GM12878 (cell line): Measurements from ENCODE around the gene SCN10A.

Experiments
- MXI1 ChIP-seq: fragments of 150-350 bp; IDR thresholded peaks from 2 replicates; pipeline ENCODE4 v1.6.1; 2011; ENCODE audit warnings: low read depth, mild to moderate bottlenecking, inconsistent platforms, low read length, improper control_type of control experiment
- POLR2A ChIP-seq: IDR thresholded peaks from 2 replicates; pipeline ENCODE4 v1.6.1; 2011; ENCODE audit warnings: low read depth, mild to moderate bottlenecking, low read length
- SPI1 ChIP-seq: IDR thresholded peaks from 2 replicates; pipeline ENCODE4 v1.6.1; 2011; ENCODE audit warnings: low read depth, mild to moderate bottlenecking, low read length, moderate library complexity, borderline replicate concordance; ENCODE audit not compliant: insufficient read depth
- ZNF592 ChIP-seq: fragments of 450-650 bp; IDR thresholded peaks from 2 replicates; pipeline ENCODE4 v1.6.1; 2017; ENCODE audit warnings: mild to moderate bottlenecking, moderate library complexity

GRCh38 chr3:38740537-38740936 lies 75.5 kb downstream of the SCN10A start:
- TF ChIP-seq MXI1 = no peak
- TF ChIP-seq POLR2A = no peak
- TF ChIP-seq SPI1 = no peak
- no peak for TF ChIP-seq ZNF592
